Stimulated activated CD8-positive, alpha-beta memory T cell treated with anti-CD3 and anti-CD28 coated beads, Interleukin-12 subunit alpha, Interleukin-12 subunit beta, amount 100 ng/mL, for 24 hours (primary cell): Measurements from ENCODE around the gene TBC1D3I.
"Not testable (repeated sequence)": the region's sequence is repeated elsewhere in the genome, so short reads cannot be mapped to it uniquely, and the experiment has no call there.

Experiments used
- DNase-seq: peaks from one replicate; pipeline ENCODE4 v3.0.0-alpha.2; 2020; ENCODE audit errors: extremely low read depth

The TBC1D3I gene

DNA sequence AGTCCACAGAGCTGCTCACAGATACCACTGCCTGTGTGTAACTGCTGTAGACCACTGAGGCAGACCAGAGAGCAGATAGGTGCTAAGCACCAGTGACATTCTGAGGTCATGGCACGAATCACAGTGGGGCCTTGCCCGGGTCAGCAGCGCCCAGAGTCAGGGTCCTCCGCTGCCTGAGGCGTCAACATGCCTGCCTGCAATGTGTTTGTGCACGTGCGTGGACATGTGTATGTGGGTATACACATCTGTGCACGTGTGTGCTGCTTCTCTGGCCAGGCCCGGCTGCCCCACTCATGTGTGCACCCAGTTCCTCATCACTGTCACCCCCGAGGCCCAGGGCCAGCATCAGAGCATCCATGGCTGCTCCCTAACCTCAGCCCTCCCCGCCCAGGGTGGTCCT is at the start of gene TBC1D3I:
TBC1D3I (minus strand) TSS at position 101 of the 400 bp plus-strand sequence. CDS start 1,585 bp downstream, outside the sequence.
- DNase-seq, result not testable (repeated sequence)

DNA sequence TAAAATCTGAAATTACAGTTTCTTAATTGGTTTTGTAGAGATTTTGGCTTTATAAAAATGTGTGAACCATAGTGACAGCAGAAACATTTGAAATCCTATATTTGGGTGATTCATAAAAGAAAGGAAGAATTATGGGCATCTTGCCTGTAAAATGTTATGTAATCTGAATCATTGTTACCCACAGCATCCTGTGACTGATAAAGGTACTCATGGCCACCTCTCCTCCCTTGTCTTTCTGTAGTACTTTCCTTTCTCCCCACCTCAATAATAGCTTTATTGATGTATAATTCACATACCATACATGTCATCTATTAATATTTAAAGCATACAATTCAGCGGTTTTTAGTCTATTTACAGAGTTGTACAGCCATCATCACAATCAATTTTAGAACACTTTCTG is 30.8 kb upstream of the TBC1D3I start:
- DNase-seq, result not testable (repeated sequence)

DNA sequence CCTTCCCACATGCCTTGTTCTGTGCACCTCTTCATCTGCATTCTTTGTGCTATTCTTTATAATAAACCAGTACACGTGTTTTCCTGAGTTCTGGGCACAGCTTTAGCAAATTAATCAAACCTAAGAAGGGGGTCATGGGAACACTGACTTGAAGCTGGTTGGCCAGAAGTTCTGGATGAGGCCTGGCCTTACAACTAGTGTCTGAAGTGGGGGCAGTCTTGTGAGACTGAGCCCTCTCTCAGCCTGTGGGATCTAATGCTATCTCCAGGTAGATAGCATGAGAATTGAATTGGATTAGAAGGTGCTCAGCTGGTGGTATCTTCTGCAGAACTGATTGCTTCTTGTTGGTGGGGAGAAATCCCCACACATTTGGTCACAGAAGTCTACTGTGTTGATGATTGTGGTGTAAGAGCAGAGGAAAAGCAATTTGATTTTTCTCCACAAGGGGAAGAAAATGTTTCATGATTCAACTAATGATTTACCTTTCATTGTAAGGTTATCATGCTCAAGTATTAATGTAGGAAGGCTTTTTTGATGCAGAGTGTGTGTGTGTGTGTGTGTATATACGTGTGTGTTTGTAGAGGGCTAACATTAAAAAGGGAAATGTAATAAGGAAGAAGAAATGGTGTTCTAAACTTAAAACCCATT is 25.7 kb upstream of the TBC1D3I start:
- not testable (repeated sequence) for DNase-seq

DNA sequence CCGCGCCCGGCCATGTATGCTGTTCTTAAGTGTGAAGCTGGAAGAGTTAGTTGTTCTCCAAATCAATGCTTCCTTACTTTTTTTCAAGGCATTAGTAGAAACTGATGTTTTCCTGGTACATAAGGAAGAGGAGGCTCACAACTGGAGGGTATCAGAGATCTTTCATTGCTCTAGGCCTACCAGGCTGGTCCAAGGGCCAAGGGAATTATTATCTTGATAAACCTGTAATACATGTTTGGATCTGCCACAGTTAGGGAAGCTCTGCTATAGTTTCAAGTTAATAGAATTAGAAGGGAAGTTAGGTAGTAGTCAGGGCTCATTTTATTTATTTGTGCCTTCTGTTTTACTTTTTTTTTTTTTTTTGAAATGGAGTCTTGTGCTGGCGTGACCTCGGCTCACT is 19.8 kb upstream of the TBC1D3I start:
- not testable (repeated sequence) for DNase-seq

GRCh38 chr17:36283256-36283655 is 18.9 kb upstream of the TBC1D3I start:
- DNase-seq, result not testable (repeated sequence)

DNA sequence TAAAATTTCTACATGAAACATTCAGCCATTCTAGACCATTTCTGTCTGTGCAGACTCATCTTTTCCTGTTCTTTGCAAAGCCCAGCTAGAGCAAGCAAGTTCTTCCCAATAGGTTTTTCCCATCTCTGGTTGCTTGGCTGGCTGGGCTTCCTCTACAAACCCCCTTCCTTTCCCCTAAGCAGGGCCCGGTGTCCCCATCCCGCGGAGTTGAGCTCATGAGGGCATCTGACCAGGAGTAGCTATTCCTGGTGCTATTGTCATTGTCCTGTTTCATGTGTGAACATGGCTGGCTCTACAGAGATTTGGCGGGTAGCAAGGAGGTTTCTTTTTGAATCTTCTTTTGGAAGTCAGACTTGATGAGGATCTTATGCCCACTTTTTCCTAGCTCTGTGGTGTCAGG is 22.3 kb downstream of the TBC1D3I start:
- not testable (repeated sequence) for DNase-seq

GRCh38 chr17:36229644-36230043 is 34.7 kb downstream of the TBC1D3I start:
- DNase-seq, result not testable (repeated sequence)

DNA sequence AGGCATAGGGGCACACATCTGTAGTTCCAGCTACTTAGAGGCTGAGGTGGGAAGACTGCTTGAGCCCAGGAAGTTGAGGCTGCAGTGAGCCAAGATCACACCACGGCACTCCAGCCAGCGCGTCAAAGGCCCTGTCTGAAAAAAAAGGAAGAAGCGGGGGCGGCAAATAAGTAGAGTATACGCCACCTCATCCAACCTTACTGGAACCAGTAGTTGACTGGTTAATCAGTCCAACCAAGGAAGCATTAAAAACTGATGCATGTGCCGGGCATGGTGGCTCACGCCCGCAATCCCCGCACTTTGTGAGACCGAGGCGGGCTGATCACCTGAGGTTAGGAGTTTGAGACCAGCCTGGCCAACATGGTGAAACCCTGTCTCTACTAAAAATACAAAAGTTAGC is 41.4 kb downstream of the TBC1D3I start:
- not testable (repeated sequence) for DNase-seq

DNA sequence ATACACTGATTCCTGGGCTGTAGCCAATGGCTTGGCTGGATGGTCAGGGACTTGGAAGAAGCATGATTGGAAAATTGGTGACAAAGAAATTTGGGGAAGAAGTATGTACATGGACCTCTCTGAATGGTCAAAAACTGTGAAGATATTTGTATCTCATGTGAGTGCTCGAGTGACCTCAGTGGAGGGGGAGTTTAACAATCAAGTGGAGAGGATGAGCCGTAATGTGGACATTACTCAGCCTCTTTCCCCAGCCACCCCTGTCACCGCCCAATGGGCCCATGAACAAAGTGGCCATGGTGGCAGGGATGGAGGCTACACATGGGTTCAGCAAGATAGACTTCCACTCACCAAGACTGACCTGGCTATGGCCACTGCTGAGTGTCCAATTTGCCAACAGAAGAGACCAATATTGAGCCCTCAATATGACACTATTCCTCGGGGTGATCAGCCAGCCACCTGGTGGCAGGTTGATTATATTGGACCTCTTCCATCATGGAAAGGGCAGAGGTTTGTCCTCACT is 42.7 kb downstream of the TBC1D3I start:
- not testable (repeated sequence) for DNase-seq

- DNase-seq, result not testable (repeated sequence)
Measured at GRCh38 chr17:36220737-36221580, 43.4 kb downstream of the TBC1D3I start.

GRCh38 chr17:36219556-36219955 is 44.8 kb downstream of the TBC1D3I start:
- not testable (repeated sequence) for DNase-seq

DNA sequence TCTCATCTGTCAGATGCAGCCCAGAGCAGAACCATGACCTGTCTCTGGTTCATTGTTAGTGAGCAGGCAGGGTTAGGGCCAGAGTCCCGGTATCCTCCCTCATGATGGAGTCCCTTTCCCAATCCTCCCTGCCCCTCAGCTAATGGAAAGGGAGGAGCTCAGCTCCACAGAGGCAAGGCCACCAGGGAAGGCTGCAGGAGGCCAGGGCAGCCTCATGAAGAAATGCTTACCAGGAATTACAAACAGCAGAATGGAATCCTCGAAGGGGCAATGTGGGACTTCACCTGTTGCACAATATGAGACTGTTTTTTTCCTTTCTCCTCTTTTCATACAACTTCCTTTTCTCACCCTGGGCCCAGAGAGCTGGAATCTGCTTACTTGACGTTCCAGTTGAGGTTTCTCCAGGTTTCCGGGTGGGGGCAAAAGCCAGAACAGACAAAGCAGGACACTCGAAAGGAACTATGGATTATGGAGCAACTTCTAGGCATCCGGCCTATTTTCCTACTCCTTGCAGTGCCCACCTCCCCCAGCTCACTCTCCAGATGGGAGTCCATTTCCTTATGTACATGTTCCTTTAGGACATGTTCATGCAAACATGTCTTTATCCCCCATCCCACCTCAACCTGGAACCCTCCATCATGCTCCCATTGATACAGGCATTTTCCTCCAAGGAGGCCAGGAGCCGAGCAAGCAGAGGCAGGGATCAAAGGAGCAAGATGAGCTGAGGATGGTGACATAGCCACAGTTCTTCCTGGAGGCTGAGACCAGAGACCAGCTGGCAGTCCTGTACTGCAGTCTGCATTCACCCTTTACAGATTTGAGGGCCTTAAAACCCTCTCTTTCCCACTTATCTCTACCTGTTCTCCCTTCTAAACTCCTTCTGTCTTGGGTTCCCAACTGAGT is 48.7 kb downstream of the TBC1D3I start:
- not testable (repeated sequence) for DNase-seq

- no peak for DNase-seq
Measured at GRCh38 chr17:36214918-36215317, 49.5 kb downstream of the TBC1D3I start.

DNA sequence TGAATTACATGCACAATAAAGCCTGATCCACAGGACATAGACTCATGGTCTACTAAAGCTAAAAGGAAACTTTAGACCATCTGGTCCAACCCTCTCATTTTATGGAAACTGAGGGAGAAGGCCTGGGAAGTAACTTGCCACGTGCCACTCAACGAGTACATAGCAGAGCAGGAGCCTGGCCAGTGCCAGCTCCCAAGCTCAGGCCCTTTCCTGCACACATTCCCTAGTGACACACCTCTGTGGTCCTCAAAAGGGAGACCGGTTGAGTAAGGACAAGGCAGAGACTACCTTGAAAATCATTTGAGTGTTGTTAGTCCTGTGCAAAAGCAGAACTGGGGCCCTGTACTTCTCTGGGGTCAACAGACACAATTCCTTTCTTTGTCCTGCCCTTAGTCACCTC is 50.7 kb downstream of the TBC1D3I start:
- no peak for DNase-seq

DNA sequence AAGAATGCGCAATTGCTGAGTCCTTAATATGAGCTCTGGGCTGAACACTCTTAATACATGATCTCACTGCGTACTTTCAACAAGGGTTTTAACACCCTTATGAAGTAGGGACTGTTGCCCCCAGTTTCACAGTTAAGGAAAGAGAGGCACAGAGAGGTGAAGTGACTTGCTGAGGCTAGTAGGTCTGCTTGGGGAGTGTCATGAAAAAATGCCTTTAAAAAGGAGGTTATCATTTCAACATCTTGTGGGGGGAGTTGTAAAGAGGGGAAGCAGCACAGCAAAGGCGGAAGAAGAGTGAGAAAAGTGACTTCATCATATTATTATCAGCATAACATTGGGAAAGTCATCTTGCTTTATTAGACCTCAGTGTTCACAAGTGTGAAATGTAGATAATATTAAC is 51.4 kb downstream of the TBC1D3I start:
- DNase-seq, result no peak

DNA sequence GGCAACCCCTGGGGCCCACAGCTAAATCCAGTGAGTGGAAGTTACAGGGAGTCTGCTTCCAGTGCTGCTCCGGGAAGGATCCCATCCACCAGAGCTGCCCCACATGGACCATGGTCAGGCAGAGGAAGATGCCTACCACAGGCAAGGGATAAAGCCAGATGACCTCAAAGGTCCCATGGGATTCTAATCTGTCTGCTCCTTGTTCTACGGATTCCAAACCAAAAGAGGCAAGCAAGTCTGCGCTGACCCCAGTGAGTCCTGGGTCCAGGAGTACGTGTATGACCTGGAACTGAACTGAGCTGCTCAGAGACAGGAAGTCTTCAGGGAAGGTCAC is 52.1 kb downstream of the TBC1D3I start:
- DNase-seq, result no peak

DNA sequence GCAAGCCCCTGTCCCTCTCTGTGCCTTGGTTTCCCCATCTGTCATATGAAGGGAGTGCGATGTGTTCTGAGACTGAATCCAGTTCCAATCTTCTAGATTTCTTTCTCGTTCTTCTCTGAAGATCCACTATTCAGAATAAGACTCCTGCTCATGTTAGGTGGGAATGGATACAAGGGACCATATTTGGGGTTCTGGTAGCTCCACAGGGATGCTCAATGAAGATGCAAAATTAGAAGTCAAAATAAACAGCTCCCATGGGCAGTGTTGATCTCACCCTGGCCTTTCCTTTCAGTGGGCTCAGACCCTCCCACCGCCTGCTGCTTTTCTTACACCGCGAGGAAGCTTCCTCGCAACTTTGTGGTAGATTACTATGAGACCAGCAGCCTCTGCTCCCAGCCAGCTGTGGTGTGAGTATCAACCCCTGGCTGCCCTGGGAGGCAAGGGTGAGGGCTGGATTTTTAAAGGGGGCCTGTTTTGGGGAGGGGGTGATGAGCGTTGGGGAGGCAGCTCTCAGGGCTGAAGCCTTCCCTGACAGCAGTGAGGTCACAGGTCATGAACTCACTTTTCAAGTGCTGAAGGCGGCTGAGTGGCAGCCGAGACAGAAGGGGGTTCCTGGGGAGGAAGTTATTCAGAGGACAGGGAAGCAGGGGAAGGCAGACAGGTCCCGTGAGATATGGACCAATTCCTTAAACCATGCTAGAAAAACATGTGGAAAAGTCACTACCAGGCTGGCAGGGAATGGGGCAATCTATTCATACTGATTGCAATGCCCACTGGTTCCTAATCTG is 52.7 kb downstream of the TBC1D3I start:
- not testable (repeated sequence) for DNase-seq

GRCh38 chr17:36210439-36211211 is 53.7 kb downstream of the TBC1D3I start, which contains the start of gene CCL4L2:
CCL4L2 (plus strand) TSS chr17:36211063.
- not testable (repeated sequence) for DNase-seq

- DNase-seq, result no peak
Measured at GRCh38 chr17:36209575-36209974, 54.8 kb downstream of the TBC1D3I start.

DNA sequence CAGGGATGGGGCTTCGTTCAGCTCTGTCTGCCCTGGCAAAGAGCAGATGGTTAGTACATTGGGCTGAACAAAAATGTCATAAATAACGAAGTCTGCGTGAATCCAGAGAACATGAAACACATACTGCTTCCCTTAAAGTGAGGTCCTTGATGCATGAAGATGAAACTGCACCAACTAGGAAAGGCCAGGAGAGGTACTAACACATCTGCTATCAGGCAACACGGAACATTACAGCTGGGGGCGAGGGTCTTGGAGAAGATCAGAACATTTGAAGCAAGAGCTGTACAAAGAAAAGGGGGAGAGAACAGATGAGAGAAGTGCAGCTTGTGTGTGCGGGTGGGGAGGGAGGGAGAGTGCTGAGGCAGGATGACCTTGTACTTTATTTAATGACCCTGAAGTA is 57.0 kb downstream of the TBC1D3I start:
- DNase-seq, result not testable (repeated sequence)
